Esophagus squamous epithelium (tissue), 4 donors: ENCODE measurements around the gene CD300LG.

Source experiments
- POLR2A ChIP-seq, 4 donors: fragments of 450-650 bp; IDR thresholded peaks; one replicate each; pipeline ENCODE4 v1.6.1; 2017; ENCODE audit warnings: antibody characterized with exemption in 4 of 4, mild to moderate bottlenecking in 4 of 4, moderate library complexity in 3 of 4
- TF ChIP-seq, protein P1 (sequence below), 6 experiments: fragments of 450-650 bp in 4 of 6; fragments of 200-600 bp in 2 of 6; sonication (generic) in 2 of 6; IDR thresholded peaks; one replicate each; pipeline ENCODE4 v1.5.1; 2016 to 2019; ENCODE audit warnings: antibody characterized with exemption in 6 of 6, mild to moderate bottlenecking in 4 of 6, moderate library complexity in 4 of 6

DNA sequence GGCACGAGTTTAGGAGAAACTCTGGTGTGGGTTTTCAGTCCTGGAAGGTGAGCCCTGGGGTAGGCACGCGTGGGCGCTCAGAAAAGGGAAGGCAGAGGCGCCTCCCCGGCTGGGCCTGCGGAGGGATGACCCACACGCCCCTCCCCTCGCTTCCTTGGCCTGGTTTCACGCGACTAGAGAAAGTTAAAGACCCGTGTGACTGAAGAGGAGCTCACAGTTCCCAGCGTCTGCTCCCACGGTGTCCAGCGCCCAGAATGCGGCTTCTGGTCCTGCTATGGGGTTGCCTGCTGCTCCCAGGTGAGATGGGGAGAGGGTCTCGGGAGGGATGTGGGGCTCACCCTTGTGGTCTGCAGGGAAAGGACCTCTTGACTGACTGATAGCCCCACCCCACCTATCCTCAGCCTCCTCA lies at the start of gene CD300LG:
- TF ChIP-seq, protein P1, sequence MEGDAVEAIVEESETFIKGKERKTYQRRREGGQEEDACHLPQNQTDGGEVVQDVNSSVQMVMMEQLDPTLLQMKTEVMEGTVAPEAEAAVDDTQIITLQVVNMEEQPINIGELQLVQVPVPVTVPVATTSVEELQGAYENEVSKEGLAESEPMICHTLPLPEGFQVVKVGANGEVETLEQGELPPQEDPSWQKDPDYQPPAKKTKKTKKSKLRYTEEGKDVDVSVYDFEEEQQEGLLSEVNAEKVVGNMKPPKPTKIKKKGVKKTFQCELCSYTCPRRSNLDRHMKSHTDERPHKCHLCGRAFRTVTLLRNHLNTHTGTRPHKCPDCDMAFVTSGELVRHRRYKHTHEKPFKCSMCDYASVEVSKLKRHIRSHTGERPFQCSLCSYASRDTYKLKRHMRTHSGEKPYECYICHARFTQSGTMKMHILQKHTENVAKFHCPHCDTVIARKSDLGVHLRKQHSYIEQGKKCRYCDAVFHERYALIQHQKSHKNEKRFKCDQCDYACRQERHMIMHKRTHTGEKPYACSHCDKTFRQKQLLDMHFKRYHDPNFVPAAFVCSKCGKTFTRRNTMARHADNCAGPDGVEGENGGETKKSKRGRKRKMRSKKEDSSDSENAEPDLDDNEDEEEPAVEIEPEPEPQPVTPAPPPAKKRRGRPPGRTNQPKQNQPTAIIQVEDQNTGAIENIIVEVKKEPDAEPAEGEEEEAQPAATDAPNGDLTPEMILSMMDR (IDR thresholded peaks at IDR 0.05): no peak
- TF ChIP-seq POLR2A (IDR thresholded peaks at IDR 0.05): no peak
